T-helper 9 cell (primary cell): ENCODE results near the gene RAPSN.

Source experiments
- DNase-seq: peaks from one replicate; pipeline ENCODE4 v3.0.0-alpha.2; 2020

The RAPSN gene

DNA sequence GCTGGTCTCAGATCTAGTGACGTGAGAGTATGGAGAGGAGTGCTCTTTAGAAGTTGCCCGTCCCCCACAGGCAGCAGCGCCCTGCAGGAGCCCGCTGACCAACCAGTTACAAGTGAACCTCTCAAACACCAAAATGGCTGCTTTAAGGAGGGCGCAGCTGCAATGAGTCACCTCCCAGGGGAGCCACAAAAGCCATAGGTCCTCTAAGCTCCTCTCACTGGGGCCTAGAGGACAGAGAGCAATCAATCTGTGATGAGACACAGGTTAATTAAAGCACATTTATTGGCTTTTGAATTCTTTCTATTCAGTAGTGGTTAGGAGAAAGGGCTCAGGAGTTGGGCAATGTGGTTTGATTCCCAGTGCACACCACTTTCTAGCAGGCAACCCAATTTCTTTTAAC is 15.5 kb upstream of the RAPSN start:
- no peak for DNase-seq

GRCh38 chr11:47461876-47462275 is 12.9 kb upstream of the RAPSN start:
- DNase-seq = no peak

GRCh38 chr11:47460571-47461235 is 11.8 kb upstream of the RAPSN start:
- no peak for DNase-seq

DNA sequence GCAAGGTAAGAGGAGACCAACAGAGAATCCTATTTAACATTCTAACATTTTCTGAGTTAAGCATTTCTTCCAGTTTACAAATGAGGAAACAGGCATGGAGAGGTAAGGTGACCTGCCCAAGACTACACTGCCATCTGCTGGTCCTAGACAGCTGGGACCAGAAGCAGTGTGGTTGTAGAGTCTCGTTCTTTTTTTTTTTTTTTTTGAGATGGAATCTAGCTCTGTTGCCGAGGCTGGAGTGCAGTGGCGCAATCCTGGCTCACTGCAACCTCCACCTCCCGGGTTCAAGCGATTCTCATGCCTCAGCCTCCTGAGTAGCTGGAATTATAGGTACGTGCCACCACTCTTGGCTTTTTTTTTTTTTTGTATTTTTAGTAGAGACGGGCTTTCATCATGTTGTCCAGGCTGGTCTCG is 5.3 kb upstream of the RAPSN start:
- DNase-seq = peak; percentile 39

GRCh38 chr11:47453365-47453764 is 4.4 kb upstream of the RAPSN start:
- no peak for DNase-seq

GRCh38 chr11:47451990-47452389 is 3.1 kb upstream of the RAPSN start:
- DNase-seq = no peak

- no peak for DNase-seq
Measured at GRCh38 chr11:47451436-47451835, 2.5 kb upstream of the RAPSN start.

DNA sequence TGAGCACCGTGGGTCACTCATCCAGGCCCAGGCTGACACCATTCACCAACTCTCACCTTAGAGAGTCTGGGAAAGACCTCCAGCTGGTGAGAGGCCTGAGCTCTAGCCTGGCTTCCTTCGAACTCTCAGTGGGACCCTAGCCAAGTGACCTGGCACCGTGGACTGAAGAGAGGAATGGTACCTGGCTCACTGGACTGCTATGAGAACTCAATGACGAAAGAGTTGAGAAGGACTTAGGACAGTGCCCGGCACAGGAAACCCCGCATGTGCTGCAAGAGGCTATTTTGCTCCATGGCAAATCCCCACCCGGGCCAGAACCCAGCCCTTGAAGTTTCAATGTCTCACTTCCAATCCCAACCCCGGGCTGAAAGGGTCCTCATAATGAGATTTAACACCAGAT is 605 bp upstream of the RAPSN start:
- DNase-seq = no peak

DNA sequence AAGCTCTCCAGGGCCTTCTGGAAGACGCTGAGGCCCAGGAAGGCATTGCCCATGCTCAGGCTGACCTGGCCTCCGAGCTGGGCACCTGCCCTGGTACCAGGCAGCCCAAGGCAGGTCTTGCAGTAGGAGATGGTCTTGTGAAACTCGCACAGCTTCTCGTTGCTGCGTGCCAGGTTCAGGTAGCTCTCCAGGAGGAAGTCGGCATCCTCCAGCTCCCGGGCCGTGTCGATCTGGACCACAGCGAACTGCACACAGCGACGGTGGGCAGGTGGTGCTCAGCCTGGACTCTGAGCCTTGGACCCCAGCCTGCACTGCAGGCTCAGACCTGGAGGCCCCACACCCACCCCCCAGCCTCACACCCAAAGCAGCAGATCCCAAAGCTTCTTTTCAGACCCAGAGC is 1.0 kb downstream of the RAPSN start:
- no peak for DNase-seq

- DNase-seq = no peak
Measured at GRCh38 chr11:47446833-47447232, 2.1 kb downstream of the RAPSN start.

DNA sequence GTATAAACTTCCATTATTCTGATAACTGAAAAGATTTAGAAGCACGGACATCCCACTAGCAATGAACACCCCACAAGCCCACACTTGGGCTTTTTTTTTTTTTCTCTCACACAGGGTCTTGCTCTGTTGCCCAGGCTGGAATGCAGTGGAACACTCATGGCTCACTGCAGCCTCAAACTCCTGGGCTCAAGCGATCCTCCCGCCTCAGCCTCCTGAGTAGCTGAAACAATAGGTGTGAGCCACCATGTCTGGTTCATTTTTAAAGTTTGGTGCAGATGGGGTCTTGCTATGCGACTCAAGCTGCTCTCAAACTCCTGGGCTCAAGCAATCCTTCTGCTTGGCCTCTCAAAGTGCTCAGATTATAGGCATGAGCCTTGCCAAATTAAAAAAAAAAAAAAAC is 3.1 kb downstream of the RAPSN start:
- no peak for DNase-seq

- no peak for DNase-seq
Measured at GRCh38 chr11:47443817-47444216, 5.1 kb downstream of the RAPSN start.

GRCh38 chr11:47443028-47443700 is 5.8 kb downstream of the RAPSN start:
- DNase-seq = no peak

GRCh38 chr11:47442514-47442913 is 6.4 kb downstream of the RAPSN start:
- DNase-seq = no peak

DNA sequence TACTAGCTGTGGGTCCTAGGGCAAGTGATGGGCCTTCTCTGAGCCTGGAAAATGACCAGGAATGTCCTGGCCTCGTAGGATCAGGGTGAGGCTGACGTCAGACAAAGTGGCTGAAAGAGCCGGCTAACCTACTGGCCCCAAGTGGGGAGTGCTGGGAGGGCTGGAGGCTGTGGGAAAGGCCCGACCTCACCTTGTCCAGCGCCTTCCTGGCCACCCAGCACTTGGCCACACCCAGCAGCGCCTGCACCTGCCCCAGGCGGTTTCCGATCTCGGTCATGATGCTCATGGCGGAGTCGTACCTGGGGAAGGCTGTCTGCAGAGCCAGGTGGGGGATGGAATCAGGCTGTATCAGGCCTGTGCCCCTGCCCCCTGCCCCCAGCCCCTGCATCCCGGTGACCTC is 7.5 kb downstream of the RAPSN start:
- no peak for DNase-seq

DNA sequence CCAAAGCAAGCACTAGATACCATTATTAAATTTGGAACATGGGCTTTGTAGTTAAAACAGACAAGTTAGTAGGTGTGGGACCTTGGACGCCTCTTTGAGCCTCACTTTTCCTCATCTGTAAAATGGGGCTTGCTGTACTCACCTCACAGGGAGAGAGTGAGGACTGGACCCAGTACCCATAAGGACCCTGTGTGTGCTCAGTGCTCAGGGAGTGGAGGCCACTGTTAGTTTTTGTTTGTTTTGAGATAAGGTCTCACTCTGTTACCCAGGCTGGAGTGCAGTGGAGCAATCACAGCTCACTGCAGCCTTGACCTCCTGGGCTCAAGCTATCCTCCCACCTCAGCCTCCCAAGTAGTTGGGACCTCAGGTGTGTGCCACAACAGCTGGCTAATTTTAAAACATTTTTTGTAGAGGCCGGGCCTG is 8.9 kb downstream of the RAPSN start:
- no peak for DNase-seq

DNA sequence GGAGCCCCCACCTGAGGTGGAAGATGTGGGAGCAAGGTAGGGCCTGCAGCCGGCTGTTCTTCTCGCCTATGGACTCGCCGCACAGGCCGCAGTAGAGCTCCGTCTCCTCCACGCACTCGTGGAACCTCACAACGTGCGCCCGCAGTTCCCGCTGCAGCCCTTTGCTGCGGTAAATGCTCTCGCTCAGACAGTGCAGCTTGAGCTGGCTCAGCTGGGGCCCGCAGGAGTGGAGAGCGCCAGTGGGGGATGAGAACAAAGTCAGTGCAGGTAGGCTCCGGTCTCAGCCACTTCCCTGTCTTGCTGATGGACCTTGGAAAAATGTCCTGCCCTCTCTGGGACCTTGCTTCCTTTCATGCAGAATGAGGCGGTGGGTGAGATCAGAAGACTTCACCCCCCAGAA is 10.2 kb downstream of the RAPSN start:
- no peak for DNase-seq

DNA sequence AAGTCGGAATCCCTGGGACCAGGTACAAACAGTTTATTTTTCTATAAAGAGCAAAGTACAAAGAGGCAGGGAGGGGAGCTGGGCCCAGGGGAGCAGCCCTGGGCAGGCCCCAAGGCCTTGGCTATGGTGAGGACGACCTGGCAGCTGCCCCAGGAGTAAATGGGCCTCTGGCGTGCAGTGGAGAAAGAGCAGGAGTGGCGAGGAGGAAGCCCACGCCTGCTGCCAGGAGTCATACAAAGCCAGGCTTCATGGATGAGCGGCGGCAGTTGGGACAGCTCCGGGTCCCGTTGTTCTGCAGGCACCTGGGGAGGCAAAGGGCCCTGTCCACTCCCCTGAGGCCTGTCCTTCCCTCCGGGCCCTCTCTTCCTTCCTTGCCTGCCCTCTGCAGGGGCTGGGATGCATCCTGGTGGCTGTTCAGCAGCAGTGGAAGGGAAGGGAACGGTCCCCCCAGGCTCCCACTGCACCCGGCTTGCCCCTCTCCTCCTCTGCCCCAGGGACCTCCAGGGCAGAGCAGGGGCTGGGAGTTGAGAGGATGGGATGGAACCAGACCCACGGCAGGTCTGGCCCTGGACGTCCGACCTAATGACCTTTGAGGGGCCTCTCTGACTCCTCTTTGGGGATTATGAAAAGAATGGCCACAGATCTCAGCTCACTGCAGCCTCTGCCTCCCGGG is 11.1 kb downstream of the RAPSN start:
- no peak for DNase-seq

- DNase-seq = no peak
Measured at GRCh38 chr11:47437218-47437745, 11.7 kb downstream of the RAPSN start.

- no peak for DNase-seq
Measured at GRCh38 chr11:47436726-47437125, 12.2 kb downstream of the RAPSN start.

DNA sequence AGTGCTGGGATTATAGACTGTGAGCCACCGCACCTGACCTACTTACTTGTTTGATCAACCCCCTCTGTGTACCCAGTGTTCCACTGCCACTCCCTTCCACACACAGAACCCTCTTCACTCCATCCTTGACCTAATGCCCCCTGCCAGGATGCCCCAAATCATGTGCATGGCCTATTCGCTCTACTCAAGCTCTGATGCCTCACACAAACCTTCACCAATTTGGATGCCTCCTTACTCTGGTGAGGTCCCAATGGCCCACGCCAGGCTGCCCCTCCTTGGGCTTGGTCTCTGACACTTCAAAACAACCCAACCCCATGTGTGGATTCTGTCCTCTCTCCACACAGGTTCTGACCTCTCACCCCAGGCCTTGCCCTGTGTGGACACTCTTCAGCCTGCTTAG is 13.2 kb downstream of the RAPSN start:
- no peak for DNase-seq

DNA sequence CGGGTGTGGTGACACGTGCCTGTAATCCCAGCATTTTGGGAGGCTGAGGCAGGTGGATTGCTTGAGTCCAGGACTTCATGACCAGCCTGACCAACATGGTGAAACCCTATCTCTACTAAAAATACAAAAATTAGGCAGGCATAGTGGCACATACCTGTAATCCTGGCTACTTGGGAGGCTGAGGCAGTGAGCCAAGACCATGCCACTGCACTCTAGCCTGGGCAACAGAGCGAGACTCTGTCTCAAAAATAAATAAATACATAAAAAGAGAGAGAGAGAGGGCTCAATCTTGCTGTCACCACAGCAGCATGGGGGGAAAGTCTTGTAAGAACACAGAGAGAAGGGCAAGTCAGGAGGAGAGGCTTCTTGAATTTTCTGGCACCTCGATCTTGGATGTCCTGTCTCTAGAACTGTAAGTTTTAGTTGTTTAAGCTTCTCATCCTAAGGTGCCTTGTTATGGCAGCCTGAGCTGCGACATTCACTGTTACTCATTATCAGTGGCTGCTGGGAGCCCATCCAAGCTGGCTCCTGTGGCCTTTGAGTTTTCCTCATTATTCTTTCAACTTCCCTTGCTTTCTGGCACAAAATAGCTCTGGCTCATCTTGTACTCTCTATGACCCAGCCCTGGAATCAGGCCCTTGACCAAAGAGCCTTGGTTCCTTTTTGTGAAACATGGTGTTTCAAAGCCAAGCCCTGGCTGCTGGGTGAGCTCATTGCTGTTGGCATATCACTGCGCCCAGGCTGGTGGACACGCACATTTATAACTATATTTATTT is 14.7 kb downstream of the RAPSN start:
- DNase-seq = no peak

- DNase-seq = no peak
Measured at GRCh38 chr11:47433157-47433556, 15.8 kb downstream of the RAPSN start.
